Keratinocyte (primary cell): Measurements from ENCODE around the gene GOPC. TPM values are rescaled to one million over a fixed set of nuclear protein-coding genes. Genes with fewer than 3 reads are reported as not detected.

Source experiments
- DNase-seq: peaks from one replicate; pipeline ENCODE4 v3.0.0-alpha.2; 2011; ENCODE audit warnings: low read depth, missing footprints, low spot score
- FAIRE-seq: peaks from 2 replicates; lab custom pipeline; 2011; peaks lifted over from hg19 to GRCh38; lab: Jason Lieb, UNC
- H2AFZ ChIP-seq: 2 replicates; pipeline ENCODE4 v1.6.0; 2012; ENCODE audit warnings: low read length, control low read depth, inconsistent platforms; ENCODE audit not compliant: control insufficient read depth
- H3K27ac ChIP-seq: 2 replicates; pipeline ENCODE4 v1.5.1; 2011; ENCODE audit warnings: low read length; ENCODE audit not compliant: control insufficient read depth, insufficient read depth
- H3K27me3 ChIP-seq: 3 replicates; pipeline ENCODE4 v1.6.0; 2011; ENCODE audit warnings: low read length; ENCODE audit not compliant: control insufficient read depth, insufficient read depth; ENCODE audit errors: extremely low read depth
- H3K36me3 ChIP-seq, 2 experiments: 2 replicates in 1 of 2; 3 replicates in 1 of 2; pipeline ENCODE4 v1.5.1; 2011; ENCODE audit warnings: low read length in 2 of 2, mild to moderate bottlenecking in 1 of 2; ENCODE audit not compliant: control insufficient read depth in 2 of 2, insufficient read depth in 2 of 2; ENCODE audit errors: extremely low read depth in 1 of 2
- H3K4me1 ChIP-seq: 3 replicates; pipeline ENCODE4 v1.5.1; 2011; ENCODE audit warnings: low read length; ENCODE audit not compliant: control insufficient read depth, insufficient read depth; ENCODE audit errors: extremely low read depth
- H3K4me2 ChIP-seq: 3 replicates; pipeline ENCODE4 v1.6.0; 2011; ENCODE audit warnings: low read depth, low read length; ENCODE audit not compliant: control insufficient read depth, insufficient read depth; ENCODE audit errors: extremely low read depth
- H3K4me3 ChIP-seq, 3 experiments: fragments of 200-600 bp in 1 of 3; sonication (generic) in 1 of 3; 2 replicates in 2 of 3; 3 replicates in 1 of 3; pipeline ENCODE4 v1.5.1; 2011 to 2016; ENCODE audit warnings: low read length in 3 of 3, mild to moderate bottlenecking in 3 of 3, control low read depth in 2 of 3, inconsistent platforms in 1 of 3, low read depth in 1 of 3, mixed read lengths in 1 of 3, mixed run types in 1 of 3, moderate library complexity in 1 of 3; ENCODE audit not compliant: control insufficient read depth in 2 of 3, insufficient read depth in 2 of 3; ENCODE audit errors: extremely low read depth in 1 of 3
- H3K79me2 ChIP-seq: 2 replicates; pipeline ENCODE4 v1.6.0; 2012; ENCODE audit warnings: low read length; ENCODE audit not compliant: control insufficient read depth, insufficient read depth
- H3K9ac ChIP-seq: 3 replicates; pipeline ENCODE4 v1.6.0; 2011; ENCODE audit warnings: low read length; ENCODE audit not compliant: control insufficient read depth, insufficient read depth; ENCODE audit errors: extremely low read depth
- H3K9me1 ChIP-seq: 3 replicates; pipeline ENCODE4 v1.6.0; 2011; ENCODE audit warnings: low read length; ENCODE audit not compliant: control insufficient read depth, insufficient read depth; ENCODE audit errors: extremely low read depth
- H3K9me3 ChIP-seq: 2 replicates; pipeline ENCODE4 v1.5.1; 2012; ENCODE audit warnings: low read depth, low read length; ENCODE audit not compliant: control insufficient read depth
- H4K20me1 ChIP-seq: 3 replicates; pipeline ENCODE4 v1.6.0; 2011; ENCODE audit warnings: low read length; ENCODE audit not compliant: control insufficient read depth, insufficient read depth; ENCODE audit errors: extremely low read depth
- EZH2 ChIP-seq: IDR thresholded peaks from one replicate; pipeline ENCODE4 v1.6.1; 2012; ENCODE audit warnings: inconsistent platforms, mild to moderate bottlenecking, low read length, moderate library complexity
- dilution Hi-C: fragments of 300-500 bp; cut with MboI; formaldehyde crosslinking; loops from one replicate; pipeline ENCODE4 v1.7.0; 2020; ENCODE audit warnings: low sequenced_read_pairs; ENCODE audit not compliant: extremely low pct_ligation_motif_present
- polyA plus RNA-seq, 5 experiments: library from polyadenylated mRNA; depleted of rRNA in 3 of 5; stranded (reverse) in 3 of 5; stranded (forward) in 1 of 5; unstranded in 1 of 5; fragments of >200 nt; gene quantifications; 1 replicate in 1 of 5; 2 replicates in 3 of 5; 3 replicates in 1 of 5; pipeline versions ENCODE4 v1.2.1 to v1.2.3, GENCODE V29; 2011 to 2012; ENCODE audit warnings: missing spikeins in 2 of 5, low read depth in 1 of 5, low replicate concordance in 1 of 5
- TF ChIP-seq, protein P1 (sequence below), 3 experiments: IDR thresholded peaks in 1 of 3; conservative IDR thresholded peaks in 1 of 3; optimal IDR thresholded peaks in 1 of 3; 2 replicates in 2 of 3; 3 replicates in 1 of 3; pipeline versions ENCODE3 to v1.5.1; 2011; ENCODE audit warnings: low read length in 3 of 3, mild to moderate bottlenecking in 3 of 3, moderate library complexity in 2 of 3, control low read depth in 1 of 3, inconsistent platforms in 1 of 3; ENCODE audit not compliant: insufficient read depth in 2 of 3; ENCODE audit errors: extremely low read depth in 1 of 3

GOPC gene
- polyA plus RNA-seq, 1 donor (not counting 4 experiments of a cell fraction or from before 2014, with no cell fraction given): 33.9 TPM

DNA sequence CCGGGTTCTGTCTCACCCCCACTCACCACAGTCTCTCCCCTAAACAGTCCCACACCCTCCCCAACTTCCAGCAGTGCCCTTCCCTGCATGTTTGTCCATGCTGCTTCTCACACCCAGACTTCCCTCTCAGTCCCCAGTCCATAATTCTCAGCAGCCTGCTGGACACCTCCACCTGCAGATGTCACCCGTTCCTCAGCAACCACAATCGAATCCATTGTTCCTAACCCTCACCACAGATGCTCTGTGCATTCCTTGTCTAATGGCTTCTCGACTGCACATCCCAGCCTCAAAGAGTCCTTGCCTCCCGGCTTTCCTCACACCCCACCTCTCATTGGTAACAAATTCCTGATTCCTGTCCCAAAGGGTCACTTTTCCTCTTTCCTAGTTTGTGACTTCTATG is 55.6 kb downstream of the GOPC start:
- FAIRE-seq (no peak), DNase-seq (no peak)
- Histone ChIP-seq H4K20me1 (no peaks in the 10 kb centered on the region), H3K4me1 (peaks cover 50% of the 10 kb centered on the region), H2AFZ (no peak overlapping the region), H3K9ac (no peak overlapping the region), H3K4me3 (no peak overlapping the region), H3K36me3 (peaks cover 10 to 20% of the 10 kb centered on the region in 2 experiments), H3K27ac (no peak overlapping the region), H3K79me2 (no peaks in the 10 kb centered on the region), H3K4me2 (no peak overlapping the region), H3K9me1 (peaks cover 3% of the 10 kb centered on the region), H3K9me3 (no peaks in the 10 kb centered on the region), H3K27me3 (no peaks in the 10 kb centered on the region)
- dilution Hi-C loops: no loop called here
- TF ChIP-seq, protein P1, sequence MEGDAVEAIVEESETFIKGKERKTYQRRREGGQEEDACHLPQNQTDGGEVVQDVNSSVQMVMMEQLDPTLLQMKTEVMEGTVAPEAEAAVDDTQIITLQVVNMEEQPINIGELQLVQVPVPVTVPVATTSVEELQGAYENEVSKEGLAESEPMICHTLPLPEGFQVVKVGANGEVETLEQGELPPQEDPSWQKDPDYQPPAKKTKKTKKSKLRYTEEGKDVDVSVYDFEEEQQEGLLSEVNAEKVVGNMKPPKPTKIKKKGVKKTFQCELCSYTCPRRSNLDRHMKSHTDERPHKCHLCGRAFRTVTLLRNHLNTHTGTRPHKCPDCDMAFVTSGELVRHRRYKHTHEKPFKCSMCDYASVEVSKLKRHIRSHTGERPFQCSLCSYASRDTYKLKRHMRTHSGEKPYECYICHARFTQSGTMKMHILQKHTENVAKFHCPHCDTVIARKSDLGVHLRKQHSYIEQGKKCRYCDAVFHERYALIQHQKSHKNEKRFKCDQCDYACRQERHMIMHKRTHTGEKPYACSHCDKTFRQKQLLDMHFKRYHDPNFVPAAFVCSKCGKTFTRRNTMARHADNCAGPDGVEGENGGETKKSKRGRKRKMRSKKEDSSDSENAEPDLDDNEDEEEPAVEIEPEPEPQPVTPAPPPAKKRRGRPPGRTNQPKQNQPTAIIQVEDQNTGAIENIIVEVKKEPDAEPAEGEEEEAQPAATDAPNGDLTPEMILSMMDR (optimal IDR thresholded peaks at IDR 0.05 in 1 of 3, IDR thresholded peaks at IDR 0.05 in 1 of 3, conservative IDR thresholded peaks at IDR 0.05 in 1 of 3; ENCODE audit: extremely low read depth in 1 of 3, insufficient read depth in 2 of 3, low read length in 3 of 3): no peak
- no peak for TF ChIP-seq EZH2

DNA sequence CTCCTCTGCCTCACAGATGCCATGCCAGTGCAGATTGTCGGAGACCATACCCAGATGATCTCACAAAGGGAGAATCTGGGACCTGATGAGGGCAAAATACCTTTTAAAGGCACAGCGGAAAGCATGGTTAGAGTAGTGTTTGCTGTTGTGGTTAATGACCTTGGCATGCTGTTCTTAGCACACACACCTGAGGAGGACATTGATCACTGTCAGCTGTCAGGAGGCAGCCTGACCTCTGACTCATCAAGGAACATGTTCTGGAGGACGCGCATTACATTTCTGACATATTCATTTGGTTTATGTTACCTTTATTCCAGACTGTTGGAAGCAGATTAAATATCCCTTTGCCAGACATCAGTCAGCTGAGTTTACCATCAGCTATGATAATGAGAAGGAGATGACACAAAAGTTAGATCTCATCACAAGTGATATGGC is 57.1 kb downstream of the GOPC start:
- Histone ChIP-seq H3K4me1 (peaks cover 57% of the 10 kb centered on the region), H3K9ac (no peak overlapping the region), H3K27ac (no peak overlapping the region), H3K79me2 (no peaks in the 10 kb centered on the region), H3K27me3 (no peaks in the 10 kb centered on the region), H3K9me1 (no peaks in the 10 kb centered on the region), H3K36me3 (peaks cover 10 to 16% of the 10 kb centered on the region in 2 experiments), H2AFZ (no peak overlapping the region), H4K20me1 (no peaks in the 10 kb centered on the region), H3K4me2 (peak overlapping the region; percentile 12), H3K4me3 (no peak overlapping the region), H3K9me3 (no peaks in the 10 kb centered on the region)
- peak; percentile 90 for FAIRE-seq
- dilution Hi-C loops: no loop called here
- no peak for TF ChIP-seq EZH2
- TF ChIP-seq, protein P1 (optimal IDR thresholded peaks at IDR 0.05 in 1 of 3, IDR thresholded peaks at IDR 0.05 in 1 of 3, conservative IDR thresholded peaks at IDR 0.05 in 1 of 3; ENCODE audit: extremely low read depth in 1 of 3, insufficient read depth in 2 of 3, low read length in 3 of 3): no peak
- DNase-seq: peak; percentile 44
